ENCODE measurements around the gene GFY.

Gene GFY

DNA sequence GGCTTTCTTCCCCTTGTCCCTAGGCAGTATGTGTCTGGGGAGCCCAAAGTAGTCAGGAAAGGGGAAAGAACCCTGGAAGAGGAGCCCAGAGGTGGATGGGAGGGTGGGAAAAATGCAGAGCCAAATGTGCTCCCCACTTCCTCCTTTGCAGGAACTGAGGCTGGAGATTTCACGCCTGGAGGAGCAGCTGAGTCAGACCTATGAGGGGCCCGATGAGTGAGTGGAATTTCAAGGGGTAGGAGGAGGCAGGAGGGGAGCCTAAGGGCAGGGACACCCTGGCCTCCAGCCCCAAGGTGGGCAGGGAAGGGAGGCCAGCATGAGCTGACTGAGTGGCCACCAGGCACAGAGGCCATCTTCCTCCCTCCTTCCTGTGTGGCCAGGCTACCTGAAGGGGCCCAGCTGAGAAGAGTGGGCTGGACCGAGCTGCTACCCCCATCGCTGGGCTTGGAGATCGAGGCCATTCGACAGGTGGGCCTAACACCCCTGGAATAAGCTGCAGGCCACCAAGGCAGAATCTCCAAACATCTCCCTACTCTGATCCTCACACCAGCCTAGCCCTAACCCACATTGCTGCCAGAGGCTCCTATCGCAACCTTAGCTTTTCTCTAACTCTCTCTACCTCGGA, 16.3 kb upstream of the GFY start:
- DNase-seq (ENCODE audit: low spot score): no peak

DNA sequence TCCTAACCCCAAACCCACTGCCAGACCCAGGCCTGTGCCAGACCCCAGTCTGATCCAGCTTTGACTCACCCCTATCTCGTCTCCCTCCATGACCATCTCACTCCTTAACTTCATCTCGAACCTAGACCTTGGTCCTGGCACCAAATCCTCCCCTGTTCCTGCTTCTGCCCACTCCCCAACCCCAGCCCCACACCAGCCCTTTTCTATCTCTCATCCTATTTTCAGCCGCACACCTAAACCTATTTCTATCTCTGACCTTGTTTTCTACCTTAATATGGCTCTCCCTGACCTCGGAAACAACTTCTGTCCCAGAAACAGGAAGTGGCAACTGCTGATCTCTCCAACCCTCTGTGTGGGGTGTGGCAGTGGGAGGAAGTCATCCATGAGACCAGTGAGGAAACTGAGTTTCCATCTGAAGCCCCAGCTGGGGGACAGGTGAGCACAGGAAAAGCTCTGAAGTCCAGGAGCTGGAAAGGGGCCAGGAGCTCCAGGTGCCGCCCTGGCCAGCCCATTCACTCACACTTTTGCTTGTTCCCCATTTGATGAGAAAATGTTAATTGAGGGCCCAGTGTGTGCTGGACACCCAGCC, 15.7 kb upstream of the GFY start:
- DNase-seq (ENCODE audit: low spot score): peak; percentile 33

DNA sequence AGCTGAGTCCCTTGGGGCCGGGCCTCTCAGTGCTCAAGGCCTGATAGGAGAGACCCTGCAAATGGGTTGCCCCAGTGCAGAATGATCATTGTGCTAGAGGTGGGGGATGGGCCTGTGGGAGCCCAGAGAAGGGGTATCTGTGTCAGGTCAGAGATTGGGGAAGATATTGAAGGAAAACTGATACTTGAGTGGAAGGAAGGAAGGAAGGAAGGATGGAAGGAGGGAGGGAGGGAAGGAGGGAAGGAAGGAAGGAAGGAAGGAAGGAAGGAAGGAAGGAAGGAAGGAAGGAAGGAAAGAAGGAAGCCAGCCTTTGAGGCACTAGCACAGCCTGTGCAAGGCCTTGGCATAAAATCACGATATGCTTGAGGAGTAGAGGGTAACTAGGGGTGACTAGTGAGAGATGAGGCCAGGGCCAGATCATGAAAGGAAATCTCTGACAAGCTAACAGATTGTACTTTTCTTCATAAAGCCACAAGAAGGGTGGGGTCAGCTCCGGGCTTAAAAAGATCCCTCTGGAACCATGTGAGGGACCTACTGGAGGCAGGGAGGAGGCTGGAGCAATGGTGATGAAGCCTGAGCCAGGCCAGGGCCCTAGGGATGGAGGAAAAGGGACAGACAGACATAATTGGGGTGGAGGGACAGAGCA, 13.4 kb upstream of the GFY start:
- DNase-seq (ENCODE audit: low spot score): no peak

DNA sequence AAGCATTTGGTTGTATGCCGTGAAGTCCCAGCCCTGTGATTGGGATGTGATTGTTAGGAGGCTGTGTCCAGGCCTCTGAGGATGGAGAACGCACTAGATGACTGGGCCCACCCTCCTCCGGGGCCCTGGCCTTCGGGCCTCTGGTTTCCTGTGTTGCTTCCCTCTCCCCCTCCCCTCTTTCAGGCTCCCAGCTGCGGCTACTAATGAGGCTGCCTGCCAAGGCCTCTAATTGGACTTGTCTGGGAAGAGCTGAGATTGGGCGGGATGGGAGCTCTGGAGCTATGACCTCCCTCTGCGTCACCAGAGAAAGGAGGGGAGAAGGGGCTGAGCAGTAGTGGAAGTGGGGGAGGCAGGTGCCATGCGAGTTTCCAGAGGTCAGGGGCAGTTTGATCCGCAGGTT, 11.8 kb upstream of the GFY start:
- no peak for DNase-seq (ENCODE audit: low spot score)

DNA sequence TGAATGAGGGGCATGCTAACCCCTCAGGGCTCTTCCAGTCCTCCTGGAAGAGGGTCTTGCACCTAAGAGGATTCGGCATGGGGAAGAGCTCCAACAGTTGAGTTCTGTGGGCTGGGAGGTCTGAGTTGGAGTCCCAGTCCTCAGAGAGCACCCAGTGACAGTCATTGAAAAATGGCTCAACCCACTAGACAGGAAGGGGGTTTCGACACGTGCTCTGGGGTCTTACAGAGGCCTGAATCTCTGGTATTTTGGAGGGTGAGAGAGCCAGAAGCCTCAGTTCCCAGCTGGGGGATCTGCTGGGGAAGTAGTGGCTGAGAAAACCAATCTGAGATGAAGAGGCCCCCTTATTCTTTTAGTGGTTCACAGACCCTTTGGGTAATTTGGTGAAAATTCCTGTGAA, 10.9 kb upstream of the GFY start:
- DNase-seq (ENCODE audit: low spot score): no peak

DNA sequence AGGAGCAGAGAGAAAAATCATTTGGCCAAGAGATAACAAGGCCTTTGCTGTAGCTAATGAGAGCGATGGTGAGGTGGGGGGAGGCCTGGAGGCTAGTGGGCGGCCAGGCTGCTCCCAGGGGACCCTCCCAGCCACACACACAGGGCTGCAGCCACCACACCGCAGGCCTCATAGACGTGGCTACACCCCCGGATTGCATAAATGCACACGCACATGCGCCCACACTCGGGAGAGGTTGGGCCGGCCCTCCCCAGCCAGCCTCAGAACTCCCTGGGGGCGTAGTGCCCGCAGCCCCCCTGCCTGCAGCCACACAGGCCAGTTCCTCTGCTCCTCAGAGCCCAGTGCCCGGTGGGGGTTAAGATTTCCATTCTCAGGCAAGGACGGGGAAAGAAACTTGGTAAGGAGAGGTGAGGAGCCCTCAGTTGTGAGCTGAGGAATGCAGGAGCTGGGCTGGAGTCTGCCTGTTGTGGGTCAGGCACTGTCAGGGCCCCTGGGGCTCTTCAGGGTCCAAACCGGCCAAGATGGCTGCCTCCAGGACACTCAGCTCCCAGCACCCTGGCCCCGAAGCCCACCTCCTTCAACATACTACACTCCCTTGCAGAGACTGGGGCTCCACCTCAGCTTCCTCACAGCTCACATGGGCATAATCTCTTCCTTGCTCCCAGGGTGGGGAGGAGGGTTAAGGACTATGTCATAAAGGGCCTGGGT, 9.9 kb upstream of the GFY start:
- DNase-seq (ENCODE audit: low spot score): no peak

DNA sequence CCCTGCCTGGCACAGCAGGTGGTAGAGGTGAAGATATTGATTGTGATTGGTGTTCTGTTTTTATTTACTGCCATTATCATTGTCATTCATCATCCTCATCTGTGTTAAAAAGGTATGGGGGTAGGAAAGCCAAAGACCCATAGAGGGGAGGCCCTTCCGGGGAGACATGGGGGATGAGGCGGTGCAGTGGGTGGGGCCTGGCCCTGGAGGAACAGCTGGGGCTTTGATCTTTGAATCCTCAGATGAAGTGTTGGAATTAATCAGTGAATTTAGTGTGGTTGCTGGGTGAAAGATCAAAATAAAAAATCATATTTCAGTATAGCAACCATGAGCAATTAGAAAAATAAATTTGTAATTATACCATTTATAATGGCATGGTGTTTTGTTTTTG, 9.4 kb upstream of the GFY start:
- no peak for DNase-seq (ENCODE audit: low spot score)

DNA sequence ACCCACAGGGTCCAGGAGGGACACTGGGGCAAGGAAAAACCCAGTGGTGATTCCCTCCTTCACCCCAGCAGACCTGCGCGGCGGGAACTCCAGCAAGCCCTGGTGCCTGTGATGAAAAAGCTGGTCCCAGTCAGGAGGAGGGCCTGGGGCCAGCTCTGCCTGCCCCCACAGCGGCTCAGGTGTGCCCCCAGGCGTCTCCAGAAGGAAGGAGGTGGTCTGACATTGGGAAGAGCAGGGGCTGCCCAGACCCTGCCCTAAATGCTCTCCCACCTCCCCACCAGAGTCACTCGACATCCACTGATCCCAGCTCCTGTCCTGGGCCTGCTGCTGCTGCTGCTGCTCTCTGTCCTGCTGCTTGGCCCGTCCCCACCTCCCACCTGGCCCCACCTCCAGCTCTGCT, 8.1 kb upstream of the GFY start:
- DNase-seq (ENCODE audit: low spot score): no peak

DNA sequence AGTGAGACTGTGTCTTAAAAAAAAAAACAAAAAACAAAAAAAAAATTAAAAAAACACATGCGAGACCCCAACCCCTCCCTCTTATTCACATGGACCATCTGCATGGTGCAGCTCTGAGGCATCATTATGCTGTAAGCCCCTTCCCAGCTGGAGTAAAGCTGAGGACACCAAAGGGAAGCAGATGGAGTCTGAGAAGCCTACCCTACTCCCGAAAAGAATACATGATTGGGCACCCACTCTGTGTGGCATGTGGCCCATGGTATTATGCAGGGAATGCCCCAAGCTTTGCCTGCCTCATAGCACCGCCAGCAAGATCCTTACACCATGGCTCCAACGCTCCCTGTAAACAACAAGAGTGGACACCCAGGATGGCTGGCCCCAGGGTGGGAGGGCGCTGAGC, 6.7 kb upstream of the GFY start:
- DNase-seq (ENCODE audit: low spot score): no peak

DNA sequence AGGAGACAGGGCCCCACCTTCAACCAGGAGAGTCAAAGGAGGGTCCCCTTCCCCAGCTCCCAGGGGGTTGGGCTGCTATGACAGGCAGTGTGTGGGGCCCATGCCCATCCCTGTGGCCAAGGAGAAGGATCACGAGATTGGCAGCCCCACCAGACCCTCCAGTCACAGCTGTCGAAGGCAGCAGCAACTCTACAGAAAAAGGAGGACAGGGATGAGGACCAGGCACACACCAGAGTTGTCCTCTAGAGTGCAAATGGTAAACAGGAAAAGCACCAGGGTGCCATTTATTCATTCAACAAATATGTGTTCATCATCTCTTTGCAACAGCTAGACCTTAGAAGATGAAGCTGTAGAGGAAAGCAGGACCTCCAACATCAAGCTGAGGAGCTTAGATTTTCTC, 6.0 kb upstream of the GFY start:
- no peak for DNase-seq (ENCODE audit: low spot score)

DNA sequence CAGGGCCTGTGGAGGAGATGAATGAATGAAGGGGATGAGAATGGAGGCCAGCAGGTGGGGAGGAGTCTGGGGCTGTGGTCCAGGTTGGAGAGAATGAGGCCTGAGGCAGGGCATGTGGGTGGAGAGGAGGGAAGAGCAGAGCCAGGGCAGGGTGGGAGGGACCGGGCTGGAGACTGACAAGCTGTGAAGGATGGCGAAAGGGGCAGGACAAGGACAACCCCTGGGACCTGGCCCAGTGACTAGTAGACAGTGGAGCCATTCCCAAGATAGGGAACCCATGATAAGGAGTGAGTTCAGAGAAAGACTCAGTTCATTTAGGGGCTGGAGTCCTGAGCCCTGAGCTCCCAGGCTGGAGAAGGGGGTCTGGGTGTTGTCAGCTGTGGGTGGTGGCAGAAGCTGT, 5.0 kb upstream of the GFY start:
- no peak for DNase-seq (ENCODE audit: low spot score)

DNA sequence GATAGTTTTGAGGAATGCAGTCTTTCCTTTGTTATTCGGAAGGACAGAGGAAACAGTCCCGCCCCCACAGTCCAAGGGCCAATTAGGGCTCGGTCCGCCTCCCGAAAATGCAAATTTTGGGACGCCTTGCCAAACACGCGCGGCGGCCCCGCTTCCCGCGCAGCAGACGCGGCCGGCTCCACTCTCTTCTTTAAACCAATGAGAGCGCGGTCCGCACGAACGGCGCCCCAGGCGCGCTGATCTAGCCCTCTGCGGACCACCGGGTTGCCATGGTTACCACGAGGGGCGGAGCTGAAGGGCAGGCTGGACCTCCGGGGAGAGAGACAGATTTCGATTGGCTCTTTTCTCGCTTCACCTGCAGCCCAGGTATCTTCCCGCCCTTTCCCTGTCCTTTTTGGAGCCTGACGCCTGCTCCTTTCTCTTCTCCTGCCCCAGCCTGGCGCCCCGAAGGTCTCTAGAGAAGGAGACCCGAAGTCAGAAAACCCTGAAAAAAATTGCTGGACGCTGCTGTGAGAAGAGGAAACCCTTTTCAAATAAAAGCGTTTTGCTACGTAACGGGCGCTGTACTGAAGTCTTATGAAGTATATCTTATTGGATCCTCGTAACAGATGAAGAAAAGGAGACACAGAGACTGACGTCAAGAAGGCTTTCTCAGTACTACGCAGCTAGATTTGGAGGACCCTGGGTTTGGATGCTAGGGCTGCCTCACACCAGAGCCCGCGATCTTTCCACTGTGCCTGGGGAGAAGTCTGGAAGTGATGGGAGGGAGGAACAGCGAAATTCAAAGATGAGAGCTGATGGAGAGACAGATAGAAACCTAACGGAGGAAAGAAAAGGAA, 3.9 kb upstream of the GFY start:
- DNase-seq (ENCODE audit: low spot score): peak; percentile 28

DNA sequence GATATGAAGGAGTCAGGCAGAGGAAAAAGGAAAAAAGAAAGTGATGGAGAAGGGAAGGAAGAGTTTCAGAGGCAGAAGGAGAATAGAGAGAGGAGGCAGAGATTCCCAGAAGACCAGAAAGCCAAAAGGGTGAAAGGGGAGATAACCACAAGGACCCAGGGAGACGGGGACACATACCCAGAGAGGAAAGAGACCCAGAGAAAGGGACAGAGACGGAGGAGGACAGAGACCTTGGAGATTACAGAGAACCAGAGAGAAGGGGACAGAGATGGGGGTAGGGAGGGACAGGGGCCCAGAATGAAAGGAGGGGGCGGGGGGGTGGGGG, 3.3 kb upstream of the GFY start:
- DNase-seq (ENCODE audit: low spot score): no peak

DNA sequence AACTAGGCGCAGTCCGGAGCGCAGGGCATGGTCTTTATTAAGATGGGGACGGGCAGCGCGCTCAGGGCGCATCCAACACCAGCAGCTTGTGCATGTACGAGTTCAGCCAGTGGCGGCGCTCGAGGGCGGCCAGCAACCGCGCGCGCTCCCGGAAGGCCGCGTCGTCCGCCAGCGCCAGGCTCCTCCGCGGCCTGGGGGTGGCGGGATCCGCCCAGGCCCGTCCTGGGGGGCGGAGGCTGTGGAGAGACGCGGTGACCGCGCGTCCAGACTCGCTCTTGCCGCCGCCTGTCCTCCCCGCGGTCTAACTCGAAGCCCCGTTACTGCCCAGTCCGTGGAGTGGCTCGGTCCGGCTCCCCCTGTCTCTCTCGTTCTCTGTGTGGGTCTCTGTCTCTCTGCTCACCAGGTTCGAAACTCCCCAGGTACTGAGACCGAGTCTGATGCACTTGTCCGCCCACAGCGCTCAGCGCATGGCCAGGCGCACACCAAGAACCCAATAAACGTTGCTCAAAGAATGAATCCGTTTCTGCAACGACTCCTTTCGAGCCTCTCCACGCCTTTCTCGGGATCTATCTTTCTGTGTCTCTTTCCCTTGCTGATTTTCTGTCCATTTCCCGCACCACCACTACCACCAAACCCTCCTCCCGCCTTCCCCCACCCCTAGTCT, 2.6 kb upstream of the GFY start:
- peak; percentile 38 for DNase-seq (ENCODE audit: low spot score)

DNA sequence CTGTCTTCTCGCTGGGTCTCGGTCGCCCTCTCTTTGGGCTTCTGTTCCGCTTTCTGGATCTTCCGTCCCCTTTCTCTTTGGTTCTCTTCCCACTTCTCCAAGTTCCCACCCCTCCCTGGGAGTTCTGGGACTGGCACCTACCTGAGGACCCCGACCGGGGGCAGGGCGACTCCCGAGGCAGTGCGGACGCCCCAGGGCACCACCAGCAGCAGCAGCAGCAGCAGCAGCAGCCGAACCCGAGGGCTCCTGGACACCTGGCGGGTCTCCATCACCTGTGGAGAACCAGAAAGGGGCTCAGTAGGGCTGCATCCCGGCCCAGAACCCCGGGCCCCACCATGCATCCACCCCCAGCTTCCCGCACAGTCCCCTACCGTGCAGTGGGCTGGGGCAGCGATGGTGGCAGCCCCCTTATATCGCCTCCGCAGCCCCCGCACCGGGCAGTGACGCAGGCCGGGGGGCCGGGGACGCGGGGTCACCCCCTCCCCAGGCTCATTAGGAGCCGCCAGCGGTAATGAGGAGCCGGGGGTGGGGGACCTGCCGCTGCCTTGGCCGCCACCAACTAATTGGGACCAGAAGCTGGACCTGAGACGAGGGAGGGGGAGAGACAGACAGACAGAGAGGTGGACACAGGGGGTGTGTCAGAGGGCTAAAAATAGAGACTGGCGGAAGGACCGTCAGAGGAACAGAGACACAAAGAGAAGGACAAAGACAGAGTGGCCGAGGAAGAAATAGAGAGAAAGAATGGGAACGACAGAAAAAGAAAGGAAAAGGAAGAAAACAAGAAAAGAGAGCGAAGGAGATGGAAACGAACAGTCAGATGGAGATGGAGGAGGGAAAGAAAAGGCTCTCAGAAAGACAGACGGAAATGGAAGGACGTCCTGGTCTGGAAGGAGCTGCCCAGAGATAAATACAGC, 1.9 kb upstream of the GFY start, which contains the start of gene PTH2:
TSS of gene PTH2 (minus strand) at position 371 of the 914 bp plus-strand sequence. CDS start at position 269, 102 bp downstream.
- DNase-seq (ENCODE audit: low spot score): no peak

DNA sequence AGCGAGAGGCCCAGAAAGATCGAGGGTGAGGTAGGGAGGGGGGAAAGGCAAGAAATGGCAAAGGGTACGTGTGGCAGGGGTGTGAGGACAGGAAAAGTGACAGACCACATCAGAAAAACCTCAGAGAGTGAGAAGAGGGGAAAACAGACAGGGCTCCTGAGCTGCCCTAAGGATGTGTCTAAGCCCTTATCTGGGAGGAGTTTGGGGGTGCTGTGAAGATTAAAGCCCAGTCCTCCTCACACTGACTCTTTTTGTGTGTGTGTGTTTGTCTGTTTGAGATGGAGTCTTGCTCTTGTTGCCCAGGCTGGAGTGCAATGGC, 1.2 kb upstream of the GFY start:
- DNase-seq (ENCODE audit: low spot score): peak; percentile 20

DNA sequence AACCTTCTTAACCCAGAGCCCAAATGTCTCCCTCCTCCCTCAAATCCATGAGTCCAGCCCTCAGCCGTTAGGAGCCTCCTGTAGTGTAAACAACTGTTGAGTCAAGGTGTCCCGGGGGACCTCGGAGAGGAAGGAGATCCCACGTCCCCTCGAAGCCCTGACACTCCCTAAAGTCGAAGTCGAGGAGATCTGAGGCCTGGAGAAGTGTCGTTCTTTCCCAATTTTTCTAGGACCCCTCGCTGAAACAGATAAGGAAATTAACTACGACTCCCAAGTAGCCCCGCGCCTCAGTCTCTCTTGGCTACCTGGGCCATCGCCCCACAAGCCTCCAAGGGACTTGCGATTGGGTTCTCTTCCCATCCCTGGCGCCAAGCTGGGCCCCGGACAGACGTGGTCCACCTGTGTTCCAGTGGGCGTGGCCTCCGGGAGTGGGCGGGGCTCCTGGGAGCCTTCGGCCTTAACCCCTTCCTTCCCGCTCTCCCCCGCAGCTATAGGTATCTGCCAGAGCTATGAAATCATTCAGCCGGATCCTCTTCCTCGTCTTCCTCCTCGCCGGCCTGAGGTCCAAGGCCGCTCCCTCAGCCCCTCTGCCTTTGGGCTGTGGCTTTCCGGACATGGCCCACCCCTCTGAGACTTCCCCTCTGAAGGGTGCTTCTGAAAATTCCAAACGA, 869 bp downstream of the GFY start:
- DNase-seq (ENCODE audit: low spot score): no peak

DNA sequence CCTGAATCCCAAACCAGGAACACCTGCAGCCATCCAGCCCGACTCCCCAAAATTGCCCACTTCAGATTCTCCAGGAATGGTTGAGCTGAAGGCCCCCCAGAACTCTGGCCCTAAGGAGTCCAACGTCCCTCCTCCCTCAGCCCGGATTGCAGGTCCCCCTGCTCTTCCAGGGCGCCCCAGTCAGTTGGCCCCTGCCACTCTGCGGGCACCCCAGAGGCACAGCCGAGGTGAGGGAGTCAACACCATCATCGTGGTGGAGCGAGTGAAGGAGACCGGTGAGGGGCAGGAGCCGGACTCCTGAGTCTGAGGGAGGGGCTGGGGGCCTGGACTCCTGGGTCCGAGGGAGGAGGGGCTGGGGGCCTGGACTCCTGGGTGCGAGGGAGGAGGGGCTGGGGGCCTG, 2.2 kb downstream of the GFY start:
- no peak for DNase-seq (ENCODE audit: low spot score)

DNA sequence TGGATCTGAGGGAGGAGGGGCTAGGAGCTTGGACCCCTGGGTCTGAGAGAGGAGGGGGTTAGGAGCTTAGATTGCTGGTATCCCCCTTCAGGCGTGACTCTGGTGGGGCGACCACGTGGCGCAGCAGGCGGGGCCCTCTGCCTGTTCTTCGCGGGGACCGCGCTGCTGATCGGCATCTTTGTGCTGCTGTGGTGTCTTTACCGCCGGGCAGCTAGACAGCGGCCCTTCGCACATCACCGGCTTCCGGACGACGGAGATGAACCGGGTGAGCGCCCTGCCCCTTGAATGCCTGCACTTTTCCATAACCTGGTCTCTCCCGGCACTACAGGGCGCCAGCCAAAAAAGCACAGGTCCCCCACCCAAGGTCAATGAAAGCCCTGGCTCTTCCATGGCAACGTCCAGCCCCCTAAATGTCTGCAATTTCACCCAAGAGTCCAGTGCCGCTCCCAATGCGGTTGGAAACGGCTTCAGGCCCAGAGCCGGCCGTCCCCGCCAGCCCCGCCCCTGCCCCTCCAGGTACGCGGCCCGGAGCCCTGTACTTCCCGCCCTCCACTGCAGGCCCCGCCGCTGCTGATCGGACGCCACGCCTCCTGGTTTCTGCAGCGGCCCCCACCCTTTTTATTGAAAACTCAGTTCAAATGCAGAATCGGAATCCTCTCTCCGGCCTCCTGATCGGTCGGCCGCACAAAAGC, 2.8 kb downstream of the GFY start:
- DNase-seq (ENCODE audit: low spot score): no peak

All from CD4-positive, alpha-beta T cell treated with Interleukin-15 for 4 hours (primary cell).